Measurements from ENCODE around the gene CHI3L2.

The CHI3L2 gene

GRCh38 chr1:111256988-111257658 lies 29.6 kb downstream of the CHI3L2 start:
- no peak for DNase-seq

- no peak for DNase-seq
Observed at GRCh38 chr1:111267801-111268508, 40.4 kb downstream of the CHI3L2 start.

GRCh38 chr1:111269825-111270406 lies 42.4 kb downstream of the CHI3L2 start:
- no peak for DNase-seq

GRCh38 chr1:111270771-111271463 lies 43.4 kb downstream of the CHI3L2 start:
- no peak for DNase-seq

GRCh38 chr1:111271464-111271801 lies 43.9 kb downstream of the CHI3L2 start:
- DNase-seq = no peak

GRCh38 chr1:111272081-111272480 lies 44.6 kb downstream of the CHI3L2 start:
- DNase-seq = no peak

- DNase-seq = no peak
Observed at GRCh38 chr1:111274653-111275052, 47.1 kb downstream of the CHI3L2 start.

- peak; percentile 19 for DNase-seq
Observed at GRCh38 chr1:111275079-111275478, 47.6 kb downstream of the CHI3L2 start.

- DNase-seq = no peak
Observed at GRCh38 chr1:111275780-111276433, 48.4 kb downstream of the CHI3L2 start.

- no peak for DNase-seq
Observed at GRCh38 chr1:111279144-111279543, 51.6 kb downstream of the CHI3L2 start.

- DNase-seq = no peak
Observed at GRCh38 chr1:111280267-111280666, 52.8 kb downstream of the CHI3L2 start.

GRCh38 chr1:111281411-111281810 lies 53.9 kb downstream of the CHI3L2 start:
- no peak for DNase-seq

GRCh38 chr1:111283838-111284237 lies 56.3 kb downstream of the CHI3L2 start:
- DNase-seq = no peak

GRCh38 chr1:111285879-111286278 lies 58.4 kb downstream of the CHI3L2 start:
- no peak for DNase-seq

- no peak for DNase-seq
Observed at GRCh38 chr1:111286912-111287311, 59.4 kb downstream of the CHI3L2 start.

GRCh38 chr1:111289371-111289770 lies 61.9 kb downstream of the CHI3L2 start:
- no peak for DNase-seq

- no peak for DNase-seq
Observed at GRCh38 chr1:111290104-111290503, 62.6 kb downstream of the CHI3L2 start.

- DNase-seq = no peak
Observed at GRCh38 chr1:111290630-111291029, 63.1 kb downstream of the CHI3L2 start, which contains the start of gene CHIA. TSS of gene CHIA (plus strand) at chr1:111290851. CDS start at chr1:111310468, 19,617 bp downstream.

Measured in eye (tissue), 1 donor.